GM06990 (cell line): ENCODE measurements around the gene ANKRD33.

Experiments
- DNase-seq: peaks from one replicate; pipeline ENCODE4 v3.0.0-alpha.2; 2011; ENCODE audit not compliant: insufficient read length; ENCODE audit errors: extremely low read depth
- H3K27me3 ChIP-seq: replicated peaks from 2 replicates; pipeline ENCODE4 v1.6.0; 2011; ENCODE audit warnings: low read length; ENCODE audit not compliant: control insufficient read depth, insufficient read depth
- H3K36me3 ChIP-seq: 2 replicates; pipeline ENCODE4 v1.5.1; 2011; ENCODE audit warnings: low read length; ENCODE audit not compliant: control insufficient read depth, insufficient read depth
- H3K4me3 ChIP-seq: replicated peaks from 2 replicates; pipeline ENCODE4 v1.5.1; 2011; ENCODE audit warnings: low read depth, mild to moderate bottlenecking, control low read depth, low read length
- TF ChIP-seq, protein P1 (sequence below): IDR thresholded peaks from 2 replicates; pipeline ENCODE4 v1.5.1; 2011; ENCODE audit warnings: low read length, control low read depth, mild to moderate bottlenecking, inconsistent platforms; ENCODE audit not compliant: insufficient read depth, poor library complexity, severe bottlenecking

ANKRD33 gene

DNA sequence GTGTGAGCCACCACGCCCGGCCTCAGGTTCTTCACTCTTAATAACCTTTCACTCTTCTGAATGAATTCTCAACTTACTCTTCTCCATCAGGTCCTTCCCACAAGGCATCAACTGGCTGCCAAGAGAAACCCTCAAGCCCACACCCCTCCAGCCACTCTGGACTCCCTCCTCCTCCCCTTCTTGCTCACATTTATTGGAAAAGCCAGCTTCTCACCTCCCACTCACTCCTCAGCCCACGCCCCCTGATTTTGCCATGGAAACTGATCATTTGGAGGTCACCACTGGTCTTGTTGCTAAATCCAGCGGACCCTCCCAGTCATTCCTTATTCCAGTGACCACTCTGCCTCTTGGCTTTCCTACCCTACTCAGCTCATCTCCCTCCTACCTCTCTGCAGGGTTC lies 46.2 kb downstream of the ANKRD33 start:
- H3K27me3 ChIP-seq = peaks cover 1% of the 10 kb centered on the region; the same call in 1 of the 2 replicates
- H3K36me3 ChIP-seq = no peaks in the 10 kb centered on the region
- no peak for DNase-seq
- TF ChIP-seq, protein P1, sequence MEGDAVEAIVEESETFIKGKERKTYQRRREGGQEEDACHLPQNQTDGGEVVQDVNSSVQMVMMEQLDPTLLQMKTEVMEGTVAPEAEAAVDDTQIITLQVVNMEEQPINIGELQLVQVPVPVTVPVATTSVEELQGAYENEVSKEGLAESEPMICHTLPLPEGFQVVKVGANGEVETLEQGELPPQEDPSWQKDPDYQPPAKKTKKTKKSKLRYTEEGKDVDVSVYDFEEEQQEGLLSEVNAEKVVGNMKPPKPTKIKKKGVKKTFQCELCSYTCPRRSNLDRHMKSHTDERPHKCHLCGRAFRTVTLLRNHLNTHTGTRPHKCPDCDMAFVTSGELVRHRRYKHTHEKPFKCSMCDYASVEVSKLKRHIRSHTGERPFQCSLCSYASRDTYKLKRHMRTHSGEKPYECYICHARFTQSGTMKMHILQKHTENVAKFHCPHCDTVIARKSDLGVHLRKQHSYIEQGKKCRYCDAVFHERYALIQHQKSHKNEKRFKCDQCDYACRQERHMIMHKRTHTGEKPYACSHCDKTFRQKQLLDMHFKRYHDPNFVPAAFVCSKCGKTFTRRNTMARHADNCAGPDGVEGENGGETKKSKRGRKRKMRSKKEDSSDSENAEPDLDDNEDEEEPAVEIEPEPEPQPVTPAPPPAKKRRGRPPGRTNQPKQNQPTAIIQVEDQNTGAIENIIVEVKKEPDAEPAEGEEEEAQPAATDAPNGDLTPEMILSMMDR = no peak
- H3K4me3 ChIP-seq = no peak overlapping the region

DNA sequence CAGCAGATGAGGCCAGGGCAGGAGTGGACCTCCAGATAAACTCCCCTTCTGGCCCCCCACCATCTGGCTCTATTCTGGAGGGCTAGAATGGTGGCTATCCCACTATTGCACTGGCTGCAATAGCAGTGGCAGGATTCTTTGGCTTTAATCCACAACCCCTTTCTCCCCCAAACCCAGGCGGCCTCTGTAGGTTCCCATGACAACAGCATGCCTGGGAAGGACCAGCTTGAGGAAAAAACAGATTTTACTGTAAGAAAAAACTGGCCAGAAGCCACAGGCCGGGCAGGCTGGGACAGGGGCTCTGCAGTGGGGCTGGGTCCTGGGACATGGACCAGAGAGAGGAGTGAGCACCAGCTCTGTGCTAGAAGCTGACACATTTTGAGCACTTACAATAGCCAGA lies 50.0 kb downstream of the ANKRD33 start:
- Histone ChIP-seq H3K4me3 (no peak overlapping the region), H3K27me3 (peaks cover 1% of the 10 kb centered on the region; the same call in 1 of the 2 replicates), H3K36me3 (no peaks in the 10 kb centered on the region)
- DNase-seq = no peak
- TF ChIP-seq, protein P1 = no peak

DNA sequence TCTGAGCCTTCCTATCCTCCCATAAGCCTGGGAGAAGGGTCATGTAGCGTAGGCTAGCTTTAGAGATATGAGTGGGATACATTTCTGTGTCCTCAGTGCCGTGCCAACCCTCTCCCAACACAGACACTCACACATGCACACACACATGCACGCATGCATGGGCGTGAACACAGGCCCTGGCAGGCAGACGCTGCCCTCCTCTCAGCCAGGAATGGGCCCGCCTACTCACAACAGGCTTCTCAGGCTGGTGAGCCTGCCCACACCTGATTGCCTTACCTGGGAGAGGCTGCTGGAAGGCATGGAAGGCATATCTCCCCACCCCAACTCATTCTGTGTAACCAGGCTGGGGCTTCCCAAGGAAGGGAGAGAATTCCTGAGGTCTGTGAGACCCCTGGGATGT lies 50.8 kb downstream of the ANKRD33 start:
- no peaks in the 10 kb centered on the region for H3K36me3 ChIP-seq
- no peak for DNase-seq
- H3K27me3 ChIP-seq = peaks cover 1% of the 10 kb centered on the region; the same call in 1 of the 2 replicates
- H3K4me3 ChIP-seq = no peak overlapping the region
- TF ChIP-seq, protein P1 = no peak

DNA sequence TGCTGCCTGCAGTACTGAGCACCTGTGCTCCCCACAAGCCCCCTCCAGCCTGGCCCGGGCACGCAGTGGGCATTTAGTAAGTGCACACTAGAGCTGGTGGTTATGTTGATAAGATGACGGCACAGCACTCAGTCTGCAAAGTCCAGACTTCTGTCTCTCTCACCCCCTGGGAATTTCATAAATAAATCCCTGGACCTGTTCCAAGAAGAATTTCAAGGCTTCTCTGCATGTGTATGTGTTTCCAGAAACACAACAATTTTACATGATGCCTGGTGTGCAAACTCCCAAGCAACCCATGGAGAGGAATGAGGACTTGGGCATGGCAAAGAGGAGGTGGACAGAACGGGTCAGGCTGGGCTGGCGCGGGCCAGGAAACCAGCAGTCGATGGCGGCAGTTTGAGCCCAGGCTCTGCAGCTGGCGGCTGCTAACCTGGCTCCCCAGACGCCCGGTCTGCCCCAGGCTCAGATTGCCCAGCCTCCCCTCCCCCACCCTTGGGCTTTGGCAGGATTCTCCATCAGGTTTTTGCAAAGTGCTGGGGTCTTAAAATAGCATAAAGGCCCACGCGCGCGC lies 53.2 kb downstream of the ANKRD33 start:
- no peak for DNase-seq
- H3K27me3 ChIP-seq = peaks cover 1% of the 10 kb centered on the region; the same call in 1 of the 2 replicates
- H3K4me3 ChIP-seq = no peak overlapping the region
- TF ChIP-seq, protein P1 = no peak
- H3K36me3 ChIP-seq = no peaks in the 10 kb centered on the region
